K562 (cell line): Measurements from ENCODE around the gene GPATCH11. TPM values are rescaled to one million over a fixed set of nuclear protein-coding genes. Genes with fewer than 3 reads are reported as not detected.

Source experiments
- CBX5 ChIP-seq: IDR thresholded peaks from 2 replicates; pipeline ENCODE4 v1.6.1; 2014; ENCODE audit warnings: low read depth, borderline replicate concordance
- CREM ChIP-seq: IDR thresholded peaks from 2 replicates; pipeline ENCODE4 v1.6.1; 2014; ENCODE audit warnings: antibody characterized with exemption, low read depth
- ILK ChIP-seq: fragments of 450-650 bp; IDR thresholded peaks from 2 replicates; pipeline ENCODE4 v1.6.1; 2016; ENCODE audit warnings: missing genetic modification characterization, low read depth, mild to moderate bottlenecking, missing compliant biosample characterization, moderate library complexity, borderline replicate concordance
- JUN ChIP-seq, 2 experiments: sonication (generic) in 1 of 2; formaldehyde crosslinking in 1 of 2; IDR thresholded peaks; 2 replicates each; pipeline versions ENCODE4 v1.6.1 to v1.8.0; 2012 to 2022; ENCODE audit warnings: borderline replicate concordance in 2 of 2, mild to moderate bottlenecking in 2 of 2, improper control_type of control experiment in 1 of 2, low read depth in 1 of 2, low read length in 1 of 2, missing genetic modification reagents in 1 of 2
- MED1 ChIP-seq: sonication (generic); formaldehyde crosslinking; IDR thresholded peaks from 2 replicates; pipeline ENCODE4 v1.8.1; 2023; ENCODE audit warnings: missing genetic modification reagents, borderline replicate concordance
- MIER1 ChIP-seq: fragments of 450-650 bp; IDR thresholded peaks from 2 replicates; pipeline ENCODE4 v1.6.1; 2016; ENCODE audit warnings: antibody characterized with exemption, mild to moderate bottlenecking, low read depth
- NCOA6 ChIP-seq: fragments of 450-650 bp; IDR thresholded peaks from 2 replicates; pipeline ENCODE4 v1.6.1; 2017; ENCODE audit warnings: mild to moderate bottlenecking
- PHB ChIP-seq: fragments of 250-450 bp; sonication (Bioruptor Pico); IDR thresholded peaks from 2 replicates; pipeline ENCODE4 v1.5.0; 2021
- SREBF1 ChIP-seq: fragments of 150-350 bp; IDR thresholded peaks from 2 replicates; pipeline ENCODE4 v1.6.1; 2014; ENCODE audit warnings: antibody characterized with exemption, low read depth, low read length, borderline replicate concordance
- TCF7L2 ChIP-seq: fragments of 150-350 bp; IDR thresholded peaks from 2 replicates; pipeline ENCODE4 v1.6.1; 2016; ENCODE audit warnings: low read depth, mild to moderate bottlenecking, low read length, moderate library complexity
- TEAD2 ChIP-seq: fragments of 450-650 bp; IDR thresholded peaks from 2 replicates; pipeline ENCODE4 v1.6.1; 2016; ENCODE audit warnings: missing genetic modification characterization, control low read depth, missing compliant biosample characterization
- ZBTB1 ChIP-seq: sonication (generic); formaldehyde crosslinking; IDR thresholded peaks from 2 replicates; pipeline ENCODE4 v1.8.1; 2023; ENCODE audit warnings: missing genetic modification reagents, low read depth, mild to moderate bottlenecking, borderline replicate concordance
- ZNF583 ChIP-seq: fragments of 250-450 bp; sonication (Bioruptor Pico); IDR thresholded peaks from 2 replicates; pipeline ENCODE4 v1.4.0; 2020
- ZNF609 ChIP-seq: sonication (generic); formaldehyde crosslinking; IDR thresholded peaks from 2 replicates; pipeline ENCODE4 v1.8.1; 2023; ENCODE audit warnings: missing genetic modification reagents, mild to moderate bottlenecking, borderline replicate concordance
- ZNF639 ChIP-seq, 2 experiments: fragments of 200-800 bp in 1 of 2; sonication (Bioruptor generic) in 1 of 2; sonication (generic) in 1 of 2; formaldehyde crosslinking in 1 of 2; IDR thresholded peaks in 1 of 2; conservative IDR thresholded peaks in 1 of 2; 2 replicates each; pipeline versions ENCODE4 v1.5.0 to v1.6.1; 2016 to 2020; ENCODE audit warnings: missing compliant biosample characterization in 1 of 2, missing genetic modification characterization in 1 of 2, missing genetic modification reagents in 1 of 2
- ZNF79 ChIP-seq: fragments of 250-450 bp; sonication (Bioruptor Pico); IDR thresholded peaks from 2 replicates; pipeline ENCODE4 v1.4.0; 2020; ENCODE audit warnings: low read depth, mild to moderate bottlenecking, moderate library complexity
- polyA plus RNA-seq, 8 experiments: library from polyadenylated mRNA; depleted of rRNA in 4 of 8; stranded (reverse) in 5 of 8; unstranded in 3 of 8; fragments of >200 nt; fragmentation: Nextera tagmentation in 2 of 8; fragmentation: Illumina TruSeq in 1 of 8; extraction: Ambion mirVana in 2 of 8; extraction: Trizol in 1 of 8; gene quantifications; 2 replicates each; pipeline versions ENCODE4 v1.2.1 to v1.2.3, GENCODE V29; 2011 to 2014; ENCODE audit warnings: inconsistent platforms in 1 of 8, missing spikeins in 1 of 8
- total RNA-seq, 7 experiments: library from RNA; depleted of rRNA in 6 of 7; stranded (reverse); fragments of >200 nt in 6 of 7; fragmentation: Illumina TruSeq in 2 of 7; extraction: Trizol in 2 of 7; gene quantifications; 2 replicates each; pipeline versions ENCODE4 v1.2.1 to v1.2.3, GENCODE V29; 2011 to 2021; ENCODE audit warnings: low replicate concordance in 1 of 7
- TF ChIP-seq, protein P1 (sequence below): fragments of 450-650 bp; IDR thresholded peaks from 2 replicates; pipeline ENCODE4 v1.6.1; 2016; ENCODE audit warnings: low read depth, mild to moderate bottlenecking, moderate library complexity
- TF ChIP-seq, protein P2 (sequence below): fragments of 450-650 bp; IDR thresholded peaks from 2 replicates; pipeline ENCODE4 v1.6.1; 2018; ENCODE audit warnings: mild to moderate bottlenecking, low read depth; ENCODE audit not compliant: partially characterized antibody

GPATCH11 gene
- total and polyA plus RNA-seq, 9 of the 15 experiments (the other 6 are each of a cell fraction or from before 2014, with no cell fraction given): 7.9 to 23.9 (median 15.2) TPM

- TF ChIP-seq, protein P1, sequence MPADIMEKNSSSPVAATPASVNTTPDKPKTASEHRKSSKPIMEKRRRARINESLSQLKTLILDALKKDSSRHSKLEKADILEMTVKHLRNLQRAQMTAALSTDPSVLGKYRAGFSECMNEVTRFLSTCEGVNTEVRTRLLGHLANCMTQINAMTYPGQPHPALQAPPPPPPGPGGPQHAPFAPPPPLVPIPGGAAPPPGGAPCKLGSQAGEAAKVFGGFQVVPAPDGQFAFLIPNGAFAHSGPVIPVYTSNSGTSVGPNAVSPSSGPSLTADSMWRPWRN: no peak
- TF ChIP-seq NCOA6: no peak; the same call in 1 of the 2 replicates
- no peak for TF ChIP-seq TEAD2
- TF ChIP-seq ZNF583: no peak
- TF ChIP-seq SREBF1: no peak
- TF ChIP-seq CBX5: no peak
- TF ChIP-seq MIER1: no peak
- no peak for TF ChIP-seq ZNF639 (CRISPR knock-in tag; conservative IDR thresholded peaks at IDR 0.05 in 1 of 2, IDR thresholded peaks at IDR 0.05 in 1 of 2)
- TF ChIP-seq PHB (CRISPR knock-in tag): no peak
- TF ChIP-seq ZNF79: no peak
- no peak for TF ChIP-seq MED1 (CRISPR knock-in tag)
- TF ChIP-seq, protein P2, sequence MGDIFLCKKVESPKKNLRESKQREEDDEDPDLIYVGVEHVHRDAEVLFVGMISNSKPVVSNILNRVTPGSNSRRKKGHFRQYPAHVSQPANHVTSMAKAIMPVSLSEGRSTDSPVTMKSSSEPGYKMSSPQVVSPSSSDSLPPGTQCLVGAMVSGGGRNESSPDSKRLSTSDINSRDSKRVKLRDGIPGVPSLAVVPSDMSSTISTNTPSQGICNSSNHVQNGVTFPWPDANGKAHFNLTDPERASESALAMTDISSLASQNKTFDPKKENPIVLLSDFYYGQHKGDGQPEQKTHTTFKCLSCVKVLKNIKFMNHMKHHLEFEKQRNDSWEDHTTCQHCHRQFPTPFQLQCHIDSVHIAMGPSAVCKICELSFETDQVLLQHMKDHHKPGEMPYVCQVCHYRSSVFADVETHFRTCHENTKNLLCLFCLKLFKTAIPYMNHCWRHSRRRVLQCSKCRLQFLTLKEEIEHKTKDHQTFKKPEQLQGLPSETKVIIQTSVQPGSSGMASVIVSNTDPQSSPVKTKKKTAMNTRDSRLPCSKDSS: no peak
- TF ChIP-seq ZBTB1: no peak; the same call in 1 of the 2 replicates
- TF ChIP-seq CREM: 0 out of 2 replicates have a peak, but pooled peaks have one; percentile 14
- no peak for TF ChIP-seq ILK (tag)
- no peak; the same call in 1 of the 2 replicates for TF ChIP-seq ZNF609
- TF ChIP-seq TCF7L2: no peak
- no peak for TF ChIP-seq JUN (IDR thresholded peaks at IDR 0.05; ENCODE audit: borderline replicate concordance, low read depth, low read length)
- TF ChIP-seq JUN (CRISPR knock-in tag; IDR thresholded peaks at IDR 0.05; ENCODE audit: borderline replicate concordance): no peak
Measured at GRCh38 chr2:37083873-37084794, at the start of gene GPATCH11, which contains the start of gene HEATR5B (continued).
